ENCODE data around the gene KRTAP10-3. TPM values are rescaled to one million over a fixed set of nuclear protein-coding genes. Genes with fewer than 3 reads are reported as not detected.
A peak's percentile ranks its signal among the peaks of the same experiment; 100 is the strongest.

KRTAP10-3 gene
- total RNA-seq, 2 donors from 2014 or later = not detected

GRCh38 chr21:44514218-44514520 lies 44.4 kb downstream of the KRTAP10-3 start:
- peaks cover 2% of the 10 kb centered on the region for H3K4me1 Mint-ChIP-seq

GRCh38 chr21:44513389-44514217 lies 45.0 kb downstream of the KRTAP10-3 start:
- no peak for DNase-seq
- no peaks in the 10 kb centered on the region for H3K9me3 ChIP-seq (ENCODE audit: control insufficient read depth, low read length, poor library complexity, severe bottlenecking)
- Mint-ChIP-seq H3K36me3 (ENCODE audit: low read depth) (no peaks in the 10 kb centered on the region), H3K27ac (no peak overlapping the region), H3K4me1 (peaks cover 2% of the 10 kb centered on the region), H3K4me3 (no peak overlapping the region), H3K27me3 (no peaks in the 10 kb centered on the region)
- ATAC-seq = no peak

More at GRCh38 chr21:44514218-44514520, 44.4 kb downstream of the KRTAP10-3 start:
- no peak for DNase-seq
- no peaks in the 10 kb centered on the region for H3K9me3 ChIP-seq (ENCODE audit: control insufficient read depth, low read length, poor library complexity, severe bottlenecking)
- Mint-ChIP-seq H3K36me3 (ENCODE audit: low read depth) (no peaks in the 10 kb centered on the region), H3K27me3 (no peaks in the 10 kb centered on the region), H3K4me3 (no peak overlapping the region), H3K27ac (no peak overlapping the region)
- no peak for ATAC-seq

GRCh38 chr21:44512496-44513388 lies 45.9 kb downstream of the KRTAP10-3 start:
- ATAC-seq (no peak), DNase-seq (no peak)
- Mint-ChIP-seq H3K27ac (no peak overlapping the region), H3K4me3 (peak overlapping the region; percentile 12), H3K36me3 (ENCODE audit: low read depth) (no peaks in the 10 kb centered on the region), H3K4me1 (peaks cover 2% of the 10 kb centered on the region), H3K27me3 (no peaks in the 10 kb centered on the region)
- H3K9me3 ChIP-seq (ENCODE audit: control insufficient read depth, low read length, poor library complexity, severe bottlenecking) = no peaks in the 10 kb centered on the region

- H3K27me3 Mint-ChIP-seq = no peaks in the 10 kb centered on the region
- H3K27ac Mint-ChIP-seq = no peak overlapping the region
- H3K4me1 Mint-ChIP-seq = peaks cover 2% of the 10 kb centered on the region
- ATAC-seq (no peak), DNase-seq (no peak)
- no peaks in the 10 kb centered on the region for H3K9me3 ChIP-seq (ENCODE audit: control insufficient read depth, low read length, poor library complexity, severe bottlenecking)
- H3K36me3 Mint-ChIP-seq (ENCODE audit: low read depth) = no peaks in the 10 kb centered on the region
- no peak overlapping the region for H3K4me3 Mint-ChIP-seq
Measured at GRCh38 chr21:44511938-44512275, 46.7 kb downstream of the KRTAP10-3 start.

- Mint-ChIP-seq H3K27me3 (no peaks in the 10 kb centered on the region), H3K27ac (no peak overlapping the region), H3K4me1 (no peaks in the 10 kb centered on the region), H3K4me3 (peak overlapping the region; percentile 65), H3K36me3 (ENCODE audit: low read depth) (no peaks in the 10 kb centered on the region)
- no peak for DNase-seq
- ATAC-seq = no peak
- no peaks in the 10 kb centered on the region for H3K9me3 ChIP-seq (ENCODE audit: control insufficient read depth, low read length, poor library complexity, severe bottlenecking)
Measured at GRCh38 chr21:44511219-44511937, 47.2 kb downstream of the KRTAP10-3 start.

GRCh38 chr21:44510508-44511218 lies 47.9 kb downstream of the KRTAP10-3 start:
- ATAC-seq (peak; percentile 91), DNase-seq (peak; percentile 70 to 86 (median 81))
- Mint-ChIP-seq H3K27me3 (no peaks in the 10 kb centered on the region), H3K36me3 (ENCODE audit: low read depth) (no peaks in the 10 kb centered on the region), H3K4me3 (peak overlapping the region; percentile 65), H3K27ac (no peak overlapping the region), H3K4me1 (no peaks in the 10 kb centered on the region)
- H3K9me3 ChIP-seq (ENCODE audit: control insufficient read depth, low read length, poor library complexity, severe bottlenecking) = no peaks in the 10 kb centered on the region

- no peaks in the 10 kb centered on the region for H3K9me3 ChIP-seq (ENCODE audit: control insufficient read depth, low read length, poor library complexity, severe bottlenecking)
- no peak for DNase-seq
- no peak for ATAC-seq
- Mint-ChIP-seq H3K4me1 (no peaks in the 10 kb centered on the region), H3K27me3 (no peaks in the 10 kb centered on the region), H3K4me3 (peak overlapping the region; percentile 65), H3K36me3 (ENCODE audit: low read depth) (no peaks in the 10 kb centered on the region), H3K27ac (no peak overlapping the region)
Measured at GRCh38 chr21:44510109-44510507, 48.5 kb downstream of the KRTAP10-3 start.

- no peaks in the 10 kb centered on the region for H3K27me3 Mint-ChIP-seq
- H3K9me3 ChIP-seq (ENCODE audit: control insufficient read depth, low read length, poor library complexity, severe bottlenecking) = no peaks in the 10 kb centered on the region
- peak overlapping the region; percentile 74 for H3K4me3 Mint-ChIP-seq
- ATAC-seq (no peak), DNase-seq (no peak)
- H3K27ac Mint-ChIP-seq = no peak overlapping the region
- no peaks in the 10 kb centered on the region for H3K36me3 Mint-ChIP-seq (ENCODE audit: low read depth)
- H3K4me1 Mint-ChIP-seq = no peaks in the 10 kb centered on the region
Measured at GRCh38 chr21:44509539-44509938, 49.1 kb downstream of the KRTAP10-3 start.

- DNase-seq = no peak
- Mint-ChIP-seq H3K4me3 (no peak overlapping the region), H3K36me3 (ENCODE audit: low read depth) (no peaks in the 10 kb centered on the region), H3K4me1 (peaks cover 3% of the 10 kb centered on the region), H3K27ac (no peak overlapping the region), H3K27me3 (no peaks in the 10 kb centered on the region)
- H3K9me3 ChIP-seq (ENCODE audit: control insufficient read depth, low read length, poor library complexity, severe bottlenecking) = no peaks in the 10 kb centered on the region
- ATAC-seq = no peak
Measured at GRCh38 chr21:44508711-44509445, 49.7 kb downstream of the KRTAP10-3 start.

GRCh38 chr21:44508426-44508710 lies 50.2 kb downstream of the KRTAP10-3 start:
- Mint-ChIP-seq H3K4me1 (peaks cover 3% of the 10 kb centered on the region), H3K27ac (no peak overlapping the region), H3K36me3 (ENCODE audit: low read depth) (no peaks in the 10 kb centered on the region), H3K4me3 (no peak overlapping the region), H3K27me3 (no peaks in the 10 kb centered on the region)
- ATAC-seq = no peak
- H3K9me3 ChIP-seq (ENCODE audit: control insufficient read depth, low read length, poor library complexity, severe bottlenecking) = no peaks in the 10 kb centered on the region
- DNase-seq = no peak

All from T-helper 17 cell (primary cell).